HL-60 (cell line): ENCODE results near the gene POMZP3.
"Not testable (repeated sequence)": the region's sequence is repeated elsewhere in the genome, so short reads cannot be mapped to it uniquely, and the experiment has no call there.

Experiments
- POLR2AphosphoS5 ChIP-seq: IDR thresholded peaks from 2 replicates; pipeline ENCODE4 v1.6.1; 2012; ENCODE audit warnings: low read depth
- TF ChIP-seq, protein P1 (sequence below): IDR thresholded peaks from 2 replicates; pipeline ENCODE4 v1.6.1; 2012; ENCODE audit warnings: low read depth; ENCODE audit not compliant: insufficient replicate concordance

DNA sequence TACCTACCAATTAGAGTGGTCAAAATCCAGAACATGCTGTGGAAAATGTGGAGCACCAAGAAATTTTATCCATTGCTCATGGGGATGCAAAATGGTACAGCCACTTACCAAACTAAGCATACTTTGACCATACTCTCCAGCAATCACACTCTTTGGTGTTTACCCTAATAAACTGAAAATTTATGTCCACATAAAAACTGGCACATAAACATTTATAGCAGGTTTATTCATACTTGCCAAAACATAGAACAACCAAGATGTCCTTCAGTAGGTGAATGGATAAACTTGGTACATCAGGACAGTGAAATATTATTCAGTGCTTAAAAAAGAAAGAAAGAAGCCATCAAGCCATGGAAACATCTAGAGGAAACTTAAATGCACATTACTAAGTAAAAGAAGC lies 59.3 kb downstream of the POMZP3 start:
- TF ChIP-seq, protein P1, sequence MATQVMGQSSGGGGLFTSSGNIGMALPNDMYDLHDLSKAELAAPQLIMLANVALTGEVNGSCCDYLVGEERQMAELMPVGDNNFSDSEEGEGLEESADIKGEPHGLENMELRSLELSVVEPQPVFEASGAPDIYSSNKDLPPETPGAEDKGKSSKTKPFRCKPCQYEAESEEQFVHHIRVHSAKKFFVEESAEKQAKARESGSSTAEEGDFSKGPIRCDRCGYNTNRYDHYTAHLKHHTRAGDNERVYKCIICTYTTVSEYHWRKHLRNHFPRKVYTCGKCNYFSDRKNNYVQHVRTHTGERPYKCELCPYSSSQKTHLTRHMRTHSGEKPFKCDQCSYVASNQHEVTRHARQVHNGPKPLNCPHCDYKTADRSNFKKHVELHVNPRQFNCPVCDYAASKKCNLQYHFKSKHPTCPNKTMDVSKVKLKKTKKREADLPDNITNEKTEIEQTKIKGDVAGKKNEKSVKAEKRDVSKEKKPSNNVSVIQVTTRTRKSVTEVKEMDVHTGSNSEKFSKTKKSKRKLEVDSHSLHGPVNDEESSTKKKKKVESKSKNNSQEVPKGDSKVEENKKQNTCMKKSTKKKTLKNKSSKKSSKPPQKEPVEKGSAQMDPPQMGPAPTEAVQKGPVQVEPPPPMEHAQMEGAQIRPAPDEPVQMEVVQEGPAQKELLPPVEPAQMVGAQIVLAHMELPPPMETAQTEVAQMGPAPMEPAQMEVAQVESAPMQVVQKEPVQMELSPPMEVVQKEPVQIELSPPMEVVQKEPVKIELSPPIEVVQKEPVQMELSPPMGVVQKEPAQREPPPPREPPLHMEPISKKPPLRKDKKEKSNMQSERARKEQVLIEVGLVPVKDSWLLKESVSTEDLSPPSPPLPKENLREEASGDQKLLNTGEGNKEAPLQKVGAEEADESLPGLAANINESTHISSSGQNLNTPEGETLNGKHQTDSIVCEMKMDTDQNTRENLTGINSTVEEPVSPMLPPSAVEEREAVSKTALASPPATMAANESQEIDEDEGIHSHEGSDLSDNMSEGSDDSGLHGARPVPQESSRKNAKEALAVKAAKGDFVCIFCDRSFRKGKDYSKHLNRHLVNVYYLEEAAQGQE, result not testable (repeated sequence)
- not testable (repeated sequence) for TF ChIP-seq POLR2AphosphoS5
